H4 (cell line): ENCODE data around the gene AMBP. TPM values are rescaled to one million over a fixed set of nuclear protein-coding genes. Genes with fewer than 3 reads are reported as not detected.
"Not testable (repeated sequence)": the region's sequence is repeated elsewhere in the genome, so short reads cannot be mapped to it uniquely, and the experiment has no call there.

Source experiments
- DNase-seq: peaks from one replicate; pipeline ENCODE4 v3.0.0-alpha.2; 2015; ENCODE audit warnings: low spot score
- total RNA-seq: library from RNA; depleted of rRNA; stranded (reverse); fragments of >200 nt; shearing (Covaris generic); gene quantifications from 2 replicates; pipeline ENCODE4 v1.2.3, GENCODE V29; 2014

The AMBP gene
- total RNA-seq, 1 experiment from 2014 or later = 6.6 TPM

DNA sequence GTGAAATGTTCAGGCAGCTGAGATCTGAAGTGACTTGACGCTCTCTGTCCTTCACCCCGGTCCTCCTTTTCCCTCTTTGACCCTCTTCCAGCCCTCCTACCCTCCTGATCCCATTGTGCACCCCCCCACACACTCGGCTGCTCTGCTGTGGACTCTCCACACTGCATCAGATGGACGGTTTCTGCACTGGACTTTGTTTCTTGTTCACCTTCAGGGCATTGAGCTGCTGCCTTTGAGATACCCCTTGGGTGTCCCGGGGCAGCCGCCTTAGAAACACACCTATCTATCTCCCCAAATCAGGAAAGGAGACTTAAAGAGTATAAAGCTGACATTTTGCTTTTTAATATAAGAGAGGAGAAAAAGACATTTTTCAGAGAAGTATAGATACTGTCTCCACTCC is 27.5 kb downstream of the AMBP start:
- DNase-seq = no peak

DNA sequence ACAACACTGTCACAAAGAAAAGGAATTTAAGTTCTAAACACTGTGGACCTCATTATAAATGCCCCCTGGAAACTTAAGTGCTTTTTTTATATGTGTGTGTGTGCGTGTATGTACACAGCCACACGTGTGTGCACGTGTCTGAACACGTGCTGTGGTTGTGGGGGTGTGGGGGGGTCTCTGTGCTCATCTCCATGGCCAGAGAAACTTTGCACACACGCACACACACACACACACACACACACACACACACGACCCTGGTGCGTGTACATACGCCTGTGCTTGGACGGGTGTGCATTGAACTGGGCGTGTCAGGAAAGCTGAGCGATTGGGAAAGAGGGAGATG is 27.9 kb downstream of the AMBP start:
- no peak for DNase-seq

DNA sequence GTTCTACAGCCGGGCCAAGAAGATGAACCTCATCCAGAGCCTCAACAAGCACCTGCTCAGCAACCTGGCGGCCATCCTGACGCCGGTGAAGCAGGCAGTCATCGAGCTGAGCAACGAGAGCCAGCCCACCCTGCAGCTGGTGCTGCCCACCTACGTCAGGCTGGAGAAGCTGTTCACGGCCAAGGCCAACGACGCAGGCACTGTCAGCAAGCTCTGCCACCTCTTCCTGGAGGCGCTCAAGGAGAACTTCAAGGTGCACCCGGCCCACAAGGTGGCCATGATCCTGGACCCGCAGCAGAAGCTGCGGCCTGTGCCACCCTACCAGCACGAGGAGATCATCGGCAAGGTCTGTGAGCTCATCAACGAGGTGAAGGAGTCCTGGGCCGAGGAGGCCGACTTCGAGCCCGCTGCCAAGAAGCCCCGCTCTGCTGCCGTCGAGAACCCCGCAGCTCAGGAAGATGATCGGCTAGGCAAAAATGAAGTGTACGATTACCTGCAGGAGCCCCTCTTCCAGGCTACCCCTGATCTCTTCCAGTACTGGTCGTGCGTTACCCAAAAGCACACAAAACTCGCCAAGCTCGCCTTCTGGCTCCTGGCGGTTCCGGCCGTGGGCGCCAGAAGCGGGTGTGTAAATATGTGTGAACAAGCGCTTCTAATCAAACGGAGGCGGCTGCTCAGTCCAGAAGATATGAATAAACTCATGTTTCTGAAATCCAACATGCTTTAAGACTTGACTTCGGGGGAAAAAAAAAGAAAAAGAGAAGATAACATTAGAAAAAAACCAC is 28.5 kb downstream of the AMBP start:
- no peak for DNase-seq

DNA sequence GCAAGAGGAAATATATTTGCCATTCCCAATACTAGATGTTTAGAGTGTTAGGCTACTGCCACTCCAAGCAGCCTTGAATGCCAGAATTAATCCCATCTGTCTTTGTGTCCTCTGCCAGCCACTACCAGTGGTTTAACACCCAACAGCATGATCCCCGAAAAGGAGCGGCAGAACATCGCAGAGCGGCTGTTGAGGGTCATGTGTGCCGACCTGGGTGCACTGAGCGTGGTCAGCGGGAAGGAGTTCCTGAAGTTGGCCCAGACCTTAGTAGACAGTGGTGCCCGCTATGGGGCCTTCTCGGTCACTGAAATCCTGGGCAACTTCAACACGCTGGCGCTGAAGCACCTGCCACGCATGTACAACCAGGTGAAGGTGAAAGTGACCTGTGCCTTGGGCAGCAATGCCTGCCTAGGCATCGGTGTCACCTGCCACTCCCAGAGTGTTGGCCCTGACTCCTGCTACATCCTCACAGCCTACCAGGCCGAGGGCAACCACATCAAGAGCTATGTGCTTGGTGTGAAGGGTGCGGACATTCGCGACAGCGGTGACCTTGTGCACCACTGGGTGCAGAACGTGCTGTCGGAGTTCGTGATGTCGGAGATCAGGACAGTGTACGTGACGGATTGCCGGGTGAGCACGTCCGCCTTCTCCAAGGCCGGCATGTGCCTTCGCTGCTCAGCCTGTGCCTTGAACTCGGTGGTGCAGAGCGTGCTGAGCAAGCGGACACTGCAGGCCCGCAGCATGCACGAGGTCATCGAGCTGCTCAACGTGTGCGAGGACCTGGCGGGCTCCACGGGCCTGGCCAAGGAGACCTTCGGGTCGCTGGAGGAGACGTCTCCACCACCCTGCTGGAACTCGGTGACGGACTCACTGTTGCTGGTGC is 29.3 kb downstream of the AMBP start:
- DNase-seq = no peak

DNA sequence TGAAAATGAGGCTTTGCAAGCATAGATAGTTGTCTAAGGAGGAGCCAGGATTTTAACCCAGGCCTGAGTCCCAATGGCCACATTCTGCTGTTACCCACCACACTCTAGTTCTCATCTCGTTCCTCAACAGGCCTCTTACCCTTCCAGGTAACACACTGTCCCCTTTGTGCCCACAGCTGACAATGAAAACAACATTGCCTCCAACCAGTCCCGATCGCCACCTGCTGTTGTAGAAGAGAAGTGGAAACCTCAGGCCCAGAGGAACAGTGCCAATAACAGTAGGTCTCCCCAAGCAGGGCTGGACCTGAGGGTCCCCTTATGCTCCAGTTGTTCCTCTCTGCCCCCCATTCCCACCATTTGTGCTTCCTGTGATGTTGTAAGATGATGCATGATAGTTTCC is 30.4 kb downstream of the AMBP start:
- DNase-seq = no peak

DNA sequence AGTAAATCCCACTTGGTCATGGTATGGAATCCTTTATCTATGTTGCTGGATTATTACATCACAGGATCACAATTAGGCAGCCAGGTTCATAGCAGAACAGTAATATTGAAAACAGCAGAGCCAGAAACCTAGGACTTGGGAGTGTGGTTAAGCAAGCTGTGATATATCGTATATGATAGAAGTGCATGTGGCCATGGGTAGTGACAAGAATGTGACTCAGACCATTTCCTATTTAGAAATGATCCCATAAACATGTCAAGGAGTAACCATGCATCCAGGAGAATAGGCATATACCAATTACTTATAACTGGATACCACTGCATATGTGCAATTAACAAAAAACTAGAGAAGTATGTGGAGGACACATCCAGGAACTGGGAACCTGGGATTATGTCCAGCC is 31.2 kb downstream of the AMBP start:
- no peak for DNase-seq

DNA sequence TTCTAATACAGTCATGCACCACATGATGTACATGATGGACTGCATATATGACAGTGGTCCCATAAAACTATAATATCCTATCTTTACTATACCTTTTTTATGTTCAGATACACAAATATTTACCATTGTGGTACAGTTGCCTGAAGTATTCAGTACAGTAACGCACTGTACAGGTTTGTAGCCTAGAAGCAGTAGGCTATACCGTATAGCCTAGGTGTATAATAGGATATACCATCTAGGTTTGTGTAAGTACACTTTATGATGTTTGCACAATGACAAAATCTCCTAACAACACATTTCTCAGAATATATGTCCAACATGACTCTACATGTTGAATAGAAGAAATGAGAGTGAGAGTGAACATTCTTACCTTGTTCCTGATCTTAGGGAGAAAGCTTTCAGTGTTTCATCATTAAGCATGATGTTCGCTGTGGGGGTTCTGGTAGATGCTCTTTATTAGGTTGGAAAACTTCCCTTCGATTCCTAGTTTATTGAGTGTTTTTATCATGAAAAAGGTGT is 31.8 kb downstream of the AMBP start:
- DNase-seq = no peak

DNA sequence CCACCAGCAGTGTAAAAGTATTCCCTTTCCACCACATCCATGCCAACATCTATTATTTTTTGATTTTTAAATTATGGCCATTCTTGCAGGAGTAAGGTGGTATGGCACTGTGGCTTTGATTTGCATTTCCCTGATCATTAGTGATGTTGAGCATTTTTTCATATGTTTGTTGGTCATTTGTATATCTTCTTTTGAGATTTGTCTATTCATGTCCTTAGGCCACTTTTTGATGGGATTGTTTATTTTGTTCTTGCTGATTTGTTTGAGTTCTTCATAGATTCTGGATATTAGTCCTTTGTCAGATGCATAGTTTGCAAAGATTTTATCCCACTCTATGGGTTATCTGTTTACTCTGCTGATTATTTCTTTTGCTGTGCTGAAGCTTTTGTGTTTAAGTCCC is 34.4 kb downstream of the AMBP start:
- DNase-seq = not testable (repeated sequence)

DNA sequence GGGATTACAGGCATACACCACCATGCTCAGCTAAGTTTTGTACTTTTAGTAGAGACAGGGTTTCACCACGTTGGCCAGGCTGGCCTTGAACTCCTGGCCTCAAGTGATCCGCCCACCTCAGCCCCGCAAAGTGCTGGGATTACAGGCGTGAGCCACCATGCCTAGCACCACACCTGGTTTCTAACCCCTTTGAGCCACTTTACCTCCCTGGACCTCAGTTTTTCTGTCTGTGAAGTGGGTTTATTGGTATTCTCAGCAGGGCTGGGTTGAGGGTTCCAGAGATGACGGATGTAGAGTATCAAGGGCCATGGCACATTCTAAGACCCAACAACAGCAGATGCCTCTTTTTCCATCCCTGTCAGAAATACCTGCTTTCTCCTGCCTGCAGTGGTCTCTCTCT is 38.6 kb downstream of the AMBP start:
- no peak for DNase-seq

DNA sequence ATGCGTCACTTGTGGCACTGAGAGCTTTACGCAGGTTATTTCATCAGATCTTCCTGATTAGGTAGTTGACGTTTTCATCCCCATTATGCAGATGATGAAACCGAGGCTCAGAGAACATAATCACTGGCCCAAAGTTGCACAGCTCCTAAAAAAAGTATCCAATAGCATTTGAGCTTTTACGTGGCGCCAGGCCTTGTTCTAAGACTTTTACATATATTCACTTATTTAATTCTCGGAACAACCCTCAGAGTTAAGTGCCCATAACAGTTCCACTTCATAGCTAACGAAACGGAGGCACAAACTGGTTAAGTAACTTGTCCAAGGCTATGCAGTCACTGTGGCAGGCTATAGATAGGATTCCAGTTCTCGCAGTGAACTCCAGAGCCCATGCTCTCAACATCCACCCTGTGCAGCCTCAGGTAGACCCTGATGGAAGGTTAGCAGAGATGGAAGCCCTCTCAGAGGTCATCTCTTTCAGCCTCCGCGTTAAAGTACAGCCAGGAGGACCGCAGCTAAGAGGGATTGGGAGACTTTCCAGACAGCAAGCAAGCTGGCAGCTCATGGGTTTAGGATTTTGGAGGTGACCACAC is 39.3 kb downstream of the AMBP start:
- no peak for DNase-seq

DNA sequence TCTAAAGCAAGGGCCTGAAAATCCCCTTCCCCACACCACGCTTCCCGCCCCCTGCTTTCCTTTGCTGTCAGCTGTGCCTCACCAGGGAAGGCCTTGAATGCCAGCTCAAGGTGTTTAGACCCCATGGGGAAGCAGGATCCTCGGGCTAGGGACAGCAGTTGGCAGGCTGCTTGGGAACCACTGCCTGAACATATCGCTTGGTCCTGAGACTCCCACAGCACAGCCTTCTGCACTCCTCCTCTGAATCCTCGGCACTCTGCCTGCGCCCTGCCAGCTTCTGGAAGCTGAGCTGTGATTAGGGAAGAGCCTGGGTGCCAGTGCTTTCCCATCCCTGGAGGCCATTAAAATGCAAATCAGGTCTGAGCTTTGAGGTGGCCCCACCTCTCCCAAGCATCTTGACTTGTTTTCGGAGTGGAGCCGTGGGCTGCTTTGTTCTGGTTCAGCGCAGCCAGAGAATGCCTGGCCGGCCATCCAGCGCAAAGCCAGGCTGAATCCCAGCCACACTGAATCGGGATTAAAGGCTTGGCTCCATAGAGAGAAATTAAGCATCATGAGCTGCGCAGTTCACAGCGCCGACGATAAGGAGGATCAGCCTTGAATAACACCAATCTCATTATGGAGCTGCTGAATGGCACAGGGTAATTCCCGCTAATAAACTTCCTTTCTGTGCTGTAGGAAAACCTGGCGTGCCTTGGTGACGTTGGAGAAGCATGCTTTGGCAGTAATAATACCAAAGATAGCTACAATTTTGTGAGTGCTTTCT is 40.0 kb downstream of the AMBP start:
- DNase-seq = no peak

DNA sequence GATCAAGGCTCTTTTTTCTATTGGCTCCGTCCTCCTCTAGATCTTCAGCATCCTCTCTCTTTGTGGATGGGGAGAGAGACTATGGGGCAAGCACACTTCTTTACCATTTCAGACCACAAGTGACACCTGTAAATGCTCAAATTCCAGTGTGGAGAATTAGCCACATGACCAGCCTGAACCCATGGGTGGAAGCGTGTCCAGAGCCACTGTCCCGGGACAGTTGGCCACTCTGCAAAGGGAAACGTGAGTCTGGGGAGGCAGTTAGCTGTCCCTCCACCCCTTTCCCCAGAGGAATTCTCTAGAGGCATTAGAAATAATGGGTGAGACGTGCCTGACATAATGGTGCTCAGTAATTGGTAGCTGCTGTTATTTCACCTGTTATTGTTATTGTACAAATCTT is 40.9 kb downstream of the AMBP start:
- no peak for DNase-seq

DNA sequence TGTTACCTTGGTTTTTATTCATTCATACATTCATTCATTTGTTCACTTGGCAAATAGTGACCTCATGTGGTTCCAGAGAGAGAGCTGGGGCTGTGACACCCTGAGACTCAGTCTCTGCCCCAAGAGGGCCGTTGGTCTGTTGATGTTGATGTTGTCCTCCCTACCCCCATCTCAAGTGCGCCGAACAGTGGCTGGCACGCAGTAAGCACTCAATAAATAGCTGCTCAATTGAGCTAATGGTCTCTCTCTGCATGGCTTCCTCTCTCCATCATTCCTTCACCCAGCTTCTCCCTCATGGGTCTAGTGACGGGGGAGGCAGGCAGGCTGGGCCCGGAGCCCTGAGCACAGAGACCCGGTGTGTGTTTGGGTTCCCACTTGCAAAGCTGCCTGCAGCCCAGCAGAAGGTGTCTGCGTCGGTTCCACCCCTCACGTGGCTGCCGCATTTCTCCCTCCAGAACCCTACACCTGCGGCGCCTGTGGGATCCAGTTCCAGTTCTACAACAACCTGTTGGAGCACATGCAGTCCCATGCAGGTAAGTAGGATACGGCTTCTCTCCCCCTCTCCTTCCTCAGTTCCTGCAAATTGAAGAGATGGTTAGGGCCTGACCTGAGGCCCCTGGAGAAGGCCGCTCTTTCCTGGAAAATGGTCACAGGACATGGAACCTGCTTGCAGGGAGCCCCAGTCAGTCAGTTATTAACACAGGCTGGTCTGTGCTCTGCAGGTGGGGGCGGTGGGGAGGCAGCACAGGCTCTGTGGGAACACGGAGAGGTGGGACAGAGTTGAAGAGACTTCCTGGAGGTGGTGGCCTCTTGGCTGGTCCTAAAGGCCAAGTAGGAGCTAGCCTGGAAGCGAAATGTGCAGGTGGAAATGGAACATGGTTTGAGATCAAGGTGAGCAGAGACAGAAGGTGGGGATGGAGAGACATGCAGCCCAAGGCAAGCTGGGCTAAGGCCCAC is 42.0 kb downstream of the AMBP start:
- DNase-seq = no peak

DNA sequence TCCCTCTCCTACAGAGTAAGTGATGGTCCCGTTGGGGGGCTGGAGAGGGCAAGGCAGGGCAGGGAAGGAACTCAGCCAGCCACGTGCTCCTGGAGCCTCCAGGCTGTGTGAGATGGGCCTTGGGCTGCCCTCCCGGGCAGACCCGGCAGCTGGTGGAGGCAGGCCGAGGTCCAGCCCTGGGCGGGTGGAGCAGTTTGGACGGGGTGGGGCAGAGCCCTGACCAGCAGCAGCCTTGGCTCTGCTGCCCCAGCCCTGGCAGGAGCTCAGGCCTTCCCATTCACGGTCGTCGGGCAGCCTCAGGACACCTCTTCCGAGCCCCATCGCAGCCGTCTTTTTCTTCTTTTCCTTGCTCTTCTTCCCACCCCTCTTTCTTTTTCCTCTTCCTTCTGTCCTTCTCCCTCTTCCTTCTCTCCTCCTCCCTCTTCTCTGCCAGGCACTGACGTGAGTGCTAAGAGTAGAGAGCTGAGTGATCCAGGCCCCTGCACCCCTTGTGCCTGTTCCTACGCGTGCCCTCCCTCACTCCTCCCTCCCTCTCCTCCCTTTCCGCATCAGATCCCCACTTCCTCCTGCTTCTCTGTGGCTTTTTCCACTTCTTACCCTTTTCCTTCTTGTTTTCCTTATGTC is 42.8 kb downstream of the AMBP start:
- DNase-seq = no peak

DNA sequence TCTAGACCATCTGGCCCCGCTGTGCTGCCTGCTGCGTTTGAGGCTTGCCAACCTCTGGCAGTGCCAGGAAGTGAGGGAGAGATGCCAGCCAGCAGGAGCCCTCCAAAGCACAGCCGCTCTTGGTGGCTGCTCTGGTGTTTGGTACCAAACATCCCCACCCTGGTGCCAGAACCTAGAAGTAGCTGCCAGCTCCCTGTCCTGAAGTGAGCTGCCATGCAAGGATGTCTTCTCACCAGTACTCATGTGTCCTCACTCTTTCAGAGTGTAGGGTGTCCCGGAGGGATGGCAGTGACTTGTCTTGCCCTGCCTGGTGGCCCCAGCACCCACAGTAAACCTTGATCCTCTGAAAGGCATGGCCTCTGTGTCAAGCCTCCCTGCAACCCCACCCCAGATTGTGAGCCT is 43.4 kb downstream of the AMBP start:
- no peak for DNase-seq

DNA sequence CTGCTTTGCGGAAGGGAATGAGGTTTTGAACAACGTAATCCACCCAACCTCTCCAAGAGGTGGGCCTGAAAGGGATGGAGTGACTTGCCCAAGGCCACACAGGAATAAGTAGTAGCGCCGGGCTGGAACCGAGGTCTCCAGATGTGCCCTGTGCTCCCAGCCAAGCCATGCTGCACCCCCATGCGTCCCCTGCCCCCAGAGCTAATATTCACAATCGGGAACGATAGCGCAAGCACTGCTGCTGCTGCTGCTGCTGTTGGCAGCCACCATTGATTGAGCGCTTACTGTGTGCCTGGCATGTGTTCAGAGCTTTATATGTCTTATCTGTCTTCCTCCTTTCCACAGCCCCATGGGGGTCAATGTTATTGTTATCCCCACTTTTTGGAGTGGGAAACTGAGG is 43.9 kb downstream of the AMBP start:
- no peak for DNase-seq

DNA sequence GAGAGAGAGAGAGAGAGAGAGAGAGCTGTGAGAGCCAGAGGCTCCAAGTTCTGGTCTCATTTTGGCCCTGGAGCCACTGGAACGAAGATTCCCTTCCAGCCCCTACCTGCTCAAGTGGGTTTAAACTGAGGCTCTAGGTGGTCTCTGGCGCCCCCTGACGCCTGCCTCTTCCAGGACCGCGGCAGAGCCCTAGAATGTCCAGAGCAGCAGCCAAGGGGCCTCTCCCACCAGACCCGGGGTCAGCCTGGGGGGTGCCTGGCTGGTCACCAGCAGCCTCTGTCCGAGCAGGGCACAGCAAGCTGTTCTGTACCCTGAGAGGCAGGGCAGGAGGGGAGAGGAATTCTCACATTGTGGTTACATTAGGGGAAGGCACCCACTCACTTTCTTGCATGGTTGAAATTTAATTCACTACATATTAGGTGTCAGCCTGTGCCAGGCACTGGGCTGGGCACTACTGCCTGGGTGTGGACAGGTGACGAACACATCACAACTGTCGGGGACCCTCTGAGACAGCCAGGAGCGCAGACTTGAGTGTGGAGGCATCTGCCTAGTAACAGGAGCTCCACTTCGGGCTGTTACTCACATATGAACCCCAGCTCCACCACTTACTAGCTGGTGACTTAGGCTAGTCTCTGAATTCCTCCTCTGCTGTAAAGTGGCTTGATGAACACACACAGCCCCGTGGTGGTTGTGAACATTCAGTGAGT is 44.5 kb downstream of the AMBP start:
- no peak for DNase-seq

DNA sequence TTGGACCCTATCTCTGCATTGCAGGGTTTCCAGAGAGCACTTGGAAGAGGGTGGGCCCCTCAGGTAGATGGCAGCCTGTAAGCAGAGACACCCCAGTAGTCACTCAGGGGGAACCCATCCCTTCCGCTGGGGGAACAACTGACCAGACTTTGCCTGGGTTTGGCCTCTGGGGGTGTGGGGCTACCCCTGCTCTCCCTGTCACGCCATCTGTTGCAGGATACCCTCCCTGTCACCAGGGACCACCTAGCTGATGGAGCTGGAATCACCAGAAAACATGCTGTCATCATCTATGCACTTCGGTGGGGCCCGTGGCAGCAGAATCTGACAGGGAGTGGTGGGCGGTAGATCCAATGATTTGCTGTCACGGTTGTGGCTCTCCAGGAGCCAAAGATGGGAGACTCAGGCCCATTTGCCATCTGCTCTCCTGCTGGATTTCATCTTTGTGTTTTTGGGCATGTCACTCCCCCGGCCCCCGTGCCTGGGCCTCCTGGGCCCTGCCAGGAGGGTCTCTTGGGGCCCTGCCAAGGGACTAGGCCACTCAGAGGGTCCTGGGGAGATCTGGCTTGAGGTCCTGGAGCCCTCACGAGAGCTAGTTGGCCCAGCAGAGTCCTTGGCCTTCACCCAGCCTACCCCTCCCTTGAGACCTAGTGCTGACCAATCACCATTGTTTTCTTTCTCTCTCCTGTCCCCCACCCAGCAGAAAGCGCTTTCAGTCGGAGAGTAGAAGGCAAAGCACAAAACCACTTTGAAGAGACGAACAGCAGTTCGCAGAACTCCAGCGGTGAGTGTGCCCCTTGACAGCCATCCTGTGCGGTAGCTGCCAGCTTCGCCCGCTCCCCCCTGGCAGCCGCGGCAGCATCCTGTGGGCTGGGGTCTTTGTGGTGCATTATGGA is 45.9 kb downstream of the AMBP start:
- no peak for DNase-seq
